RWPE2 (cell line): ENCODE data around the gene MCM3AP.

Experiments
- ATAC-seq: fragments of 200-7000 bp; cut with Tn5 transposase; 3 replicates; pipeline ENCODE4 v1.9.1; 2021; ENCODE audit warnings: low read depth
- DNase-seq: peaks from one replicate; pipeline ENCODE4 v3.0.0-alpha.2; 2020; ENCODE audit warnings: low spot score
- H3K27ac ChIP-seq: fragments of 450-650 bp; 2 replicates; pipeline ENCODE4 v1.5.1; 2017; ENCODE audit warnings: mild to moderate bottlenecking; ENCODE audit not compliant: poor library complexity, severe bottlenecking
- H3K27me3 ChIP-seq: fragments of 250-450 bp; sonication (Bioruptor Pico); 2 replicates; pipeline ENCODE4 v1.5.1; 2021; ENCODE audit warnings: mild to moderate bottlenecking, moderate library complexity; ENCODE audit not compliant: insufficient read depth, poor library complexity, severe bottlenecking
- H3K36me3 ChIP-seq: fragments of 250-450 bp; sonication (Bioruptor Pico); 2 replicates; pipeline ENCODE4 v1.5.1; 2020; ENCODE audit warnings: low read depth, mild to moderate bottlenecking, moderate library complexity
- H3K4me1 ChIP-seq: fragments of 250-450 bp; sonication (Bioruptor Pico); 2 replicates; pipeline ENCODE4 v1.5.1; 2021; ENCODE audit warnings: mild to moderate bottlenecking, moderate library complexity; ENCODE audit not compliant: insufficient read depth, poor library complexity, severe bottlenecking
- H3K4me3 ChIP-seq: fragments of 250-450 bp; sonication (Bioruptor Pico); 2 replicates; pipeline ENCODE4 v1.5.1; 2021; ENCODE audit warnings: mild to moderate bottlenecking, moderate library complexity; ENCODE audit not compliant: severe bottlenecking
- H3K9me3 ChIP-seq: fragments of 250-450 bp; sonication (Bioruptor Pico); 2 replicates; pipeline ENCODE4 v1.5.1; 2021; ENCODE audit warnings: mild to moderate bottlenecking, moderate library complexity; ENCODE audit not compliant: severe bottlenecking
- TF ChIP-seq, protein P1 (sequence below): fragments of 450-650 bp; IDR thresholded peaks from one replicate; pipeline ENCODE4 v1.5.1; 2017; ENCODE audit warnings: mild to moderate bottlenecking, moderate library complexity; ENCODE audit not compliant: poor library complexity, severe bottlenecking

Gene MCM3AP

DNA sequence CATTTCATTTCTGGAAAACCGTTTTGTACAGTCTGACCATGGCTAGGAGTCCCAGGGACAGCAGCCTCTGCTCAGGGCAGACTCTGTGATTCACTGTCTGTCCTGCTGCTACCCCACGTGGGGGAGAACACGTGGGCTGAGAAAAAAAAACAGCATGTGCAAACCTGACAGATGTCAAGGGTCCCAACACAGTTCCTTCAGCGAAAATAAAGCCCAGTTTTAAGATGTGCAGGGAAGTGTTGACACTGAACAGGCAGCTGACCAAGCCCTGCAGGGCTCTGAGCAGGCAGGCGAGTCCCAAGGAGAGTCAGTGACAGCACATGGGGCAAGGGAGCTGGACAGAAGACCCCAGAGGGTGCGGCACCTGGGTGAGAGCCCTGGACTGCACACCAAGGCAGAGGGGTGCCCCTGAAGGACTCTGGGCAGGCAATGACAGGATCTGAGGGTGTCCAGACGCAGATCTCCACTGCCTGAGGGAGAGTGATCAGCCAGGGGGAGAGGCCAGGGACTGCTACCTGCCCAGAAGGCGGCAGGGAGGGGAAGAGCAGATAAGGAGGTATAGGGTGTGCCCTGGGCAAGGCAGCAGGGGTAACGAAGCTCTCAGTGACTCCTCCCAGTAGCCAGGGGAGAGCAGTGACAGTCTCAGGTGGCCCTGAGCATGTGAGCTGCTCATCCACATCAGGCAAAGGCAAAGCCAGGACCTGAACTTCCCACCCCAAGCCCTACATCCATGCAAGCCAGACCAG, 96.0 kb downstream of the MCM3AP start:
- Histone ChIP-seq H3K27me3 (no peaks in the 10 kb centered on the region), H3K27ac (peak overlapping the region; percentile 38), H3K36me3 (peaks cover 41% of the 10 kb centered on the region), H3K4me1 (peaks cover 18% of the 10 kb centered on the region), H3K9me3 (no peaks in the 10 kb centered on the region), H3K4me3 (no peak overlapping the region)
- peak; percentile 54 for DNase-seq
- TF ChIP-seq, protein P1, sequence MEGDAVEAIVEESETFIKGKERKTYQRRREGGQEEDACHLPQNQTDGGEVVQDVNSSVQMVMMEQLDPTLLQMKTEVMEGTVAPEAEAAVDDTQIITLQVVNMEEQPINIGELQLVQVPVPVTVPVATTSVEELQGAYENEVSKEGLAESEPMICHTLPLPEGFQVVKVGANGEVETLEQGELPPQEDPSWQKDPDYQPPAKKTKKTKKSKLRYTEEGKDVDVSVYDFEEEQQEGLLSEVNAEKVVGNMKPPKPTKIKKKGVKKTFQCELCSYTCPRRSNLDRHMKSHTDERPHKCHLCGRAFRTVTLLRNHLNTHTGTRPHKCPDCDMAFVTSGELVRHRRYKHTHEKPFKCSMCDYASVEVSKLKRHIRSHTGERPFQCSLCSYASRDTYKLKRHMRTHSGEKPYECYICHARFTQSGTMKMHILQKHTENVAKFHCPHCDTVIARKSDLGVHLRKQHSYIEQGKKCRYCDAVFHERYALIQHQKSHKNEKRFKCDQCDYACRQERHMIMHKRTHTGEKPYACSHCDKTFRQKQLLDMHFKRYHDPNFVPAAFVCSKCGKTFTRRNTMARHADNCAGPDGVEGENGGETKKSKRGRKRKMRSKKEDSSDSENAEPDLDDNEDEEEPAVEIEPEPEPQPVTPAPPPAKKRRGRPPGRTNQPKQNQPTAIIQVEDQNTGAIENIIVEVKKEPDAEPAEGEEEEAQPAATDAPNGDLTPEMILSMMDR: no peak
- ATAC-seq: no peak; the same call in 2 of the 3 replicates

DNA sequence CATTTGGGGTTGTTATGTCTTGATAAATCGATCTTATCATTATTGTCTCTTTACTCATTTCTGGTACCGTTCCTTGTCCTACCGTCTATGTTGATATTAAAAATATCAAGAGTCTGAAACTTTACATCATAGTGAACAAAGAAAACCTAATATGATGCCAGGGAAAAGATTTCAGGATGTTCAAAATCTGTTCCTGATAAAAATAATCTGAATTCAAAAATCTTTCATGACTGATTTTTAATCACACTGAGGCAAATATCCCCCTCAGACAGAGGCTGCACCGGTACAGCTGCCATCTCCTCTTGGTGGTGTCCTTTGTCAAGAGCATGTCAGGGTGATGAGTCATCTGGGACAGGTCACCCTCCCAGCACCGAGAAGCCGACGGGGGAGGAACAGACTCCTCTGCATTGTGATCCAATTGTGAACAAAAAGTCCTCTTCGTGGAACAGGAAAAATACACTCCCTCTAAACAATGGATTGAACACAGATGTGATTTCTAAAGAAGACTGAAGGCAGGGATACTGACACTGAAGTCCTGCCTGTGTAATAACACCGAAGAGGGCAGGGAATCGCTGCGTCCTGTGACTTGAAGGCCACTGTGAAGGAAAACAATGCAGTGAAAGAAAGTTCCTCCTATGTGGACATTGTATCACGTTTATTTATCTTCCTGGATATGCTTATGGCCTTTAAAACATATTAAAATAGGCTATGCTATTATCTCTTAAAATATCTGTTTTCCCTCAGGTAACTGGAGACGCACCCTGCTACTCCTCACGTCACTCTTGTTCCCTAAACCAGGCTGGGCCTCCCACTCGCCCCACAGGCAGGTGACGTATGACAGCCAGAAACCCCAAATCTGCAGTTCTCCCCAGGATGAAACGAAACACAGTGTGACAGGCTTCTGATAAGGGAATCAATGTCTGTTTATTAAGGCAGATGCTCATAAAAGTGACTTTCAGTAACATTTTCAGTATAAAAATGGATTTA, 96.9 kb downstream of the MCM3AP start:
- TF ChIP-seq, protein P1: peak; percentile 23
- peaks cover 18% of the 10 kb centered on the region for H3K4me1 ChIP-seq
- no peaks in the 10 kb centered on the region for H3K27me3 ChIP-seq
- H3K9me3 ChIP-seq: no peaks in the 10 kb centered on the region
- H3K4me3 ChIP-seq: no peak overlapping the region
- H3K36me3 ChIP-seq: peaks cover 35% of the 10 kb centered on the region
- DNase-seq (peak; percentile 69), ATAC-seq (no peak)
- H3K27ac ChIP-seq: peak overlapping the region; percentile 38

DNA sequence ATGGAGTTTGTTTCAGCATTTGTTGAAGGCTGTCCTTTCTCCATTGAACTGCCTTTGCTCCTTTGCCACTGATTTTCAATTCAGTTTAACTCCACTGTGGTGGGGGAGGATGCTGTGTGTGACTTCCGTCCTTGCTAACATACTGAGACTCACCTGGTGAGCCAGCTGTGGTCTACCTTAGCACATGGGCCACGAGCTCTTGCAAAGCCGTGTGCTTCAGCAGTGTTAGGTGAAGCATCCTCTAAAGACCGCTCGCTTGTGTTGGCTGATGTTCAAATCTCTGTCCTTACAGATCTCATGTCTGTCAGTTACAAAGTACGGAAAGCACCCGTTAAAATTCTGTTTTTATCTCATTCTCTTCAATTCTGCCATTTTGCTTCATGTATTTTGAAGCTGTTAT, 97.6 kb downstream of the MCM3AP start:
- H3K4me3 ChIP-seq: no peak overlapping the region
- TF ChIP-seq, protein P1: no peak
- H3K36me3 ChIP-seq: peaks cover 35% of the 10 kb centered on the region
- no peaks in the 10 kb centered on the region for H3K9me3 ChIP-seq
- H3K4me1 ChIP-seq: peaks cover 18% of the 10 kb centered on the region
- ATAC-seq: no peak
- peak overlapping the region; percentile 38 for H3K27ac ChIP-seq
- DNase-seq: no peak
- H3K27me3 ChIP-seq: no peaks in the 10 kb centered on the region

DNA sequence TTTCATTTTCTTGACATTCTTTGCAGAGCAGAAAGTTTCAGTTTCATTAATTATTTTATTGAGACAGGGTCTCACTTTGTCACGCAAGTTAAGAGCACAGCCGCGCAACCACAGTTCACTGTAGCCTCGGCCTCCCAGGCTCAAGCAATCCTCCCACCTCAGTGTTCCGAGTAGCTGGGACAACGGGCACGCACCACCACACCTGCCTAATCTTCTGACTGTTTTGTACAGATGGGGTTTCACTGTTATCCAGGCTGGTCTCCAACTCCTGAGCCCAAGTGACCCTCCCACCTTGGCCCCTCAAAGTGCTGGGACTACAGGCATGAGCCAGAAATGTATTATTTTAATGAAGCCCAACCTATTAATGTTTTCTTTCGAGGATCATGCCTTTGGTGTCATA, 98.2 kb downstream of the MCM3AP start:
- Histone ChIP-seq H3K36me3 (peaks cover 35% of the 10 kb centered on the region), H3K27me3 (no peaks in the 10 kb centered on the region), H3K4me3 (no peak overlapping the region), H3K4me1 (peaks cover 18% of the 10 kb centered on the region), H3K9me3 (no peaks in the 10 kb centered on the region), H3K27ac (no peak overlapping the region)
- TF ChIP-seq, protein P1: no peak
- DNase-seq (no peak), ATAC-seq (no peak)
